GM12874 (cell line): Measurements from ENCODE around the gene C12orf54.

Source experiments
- CTCF ChIP-seq: IDR thresholded peaks from 2 replicates; pipeline ENCODE4 v1.5.1; 2011; ENCODE audit warnings: low read depth, mild to moderate bottlenecking, control low read depth, low read length, moderate library complexity; ENCODE audit not compliant: insufficient read depth

The C12orf54 gene

GRCh38 chr12:48536602-48537001 lies 54.3 kb downstream of the C12orf54 start:
- no peak for TF ChIP-seq CTCF

- peak; percentile 78 for TF ChIP-seq CTCF
Observed at GRCh38 chr12:48542300-48542928, 60.1 kb downstream of the C12orf54 start.

- no peak for TF ChIP-seq CTCF
Observed at GRCh38 chr12:48545833-48546469, 63.7 kb downstream of the C12orf54 start.
